ENCODE measurements around the gene ZC3H12A.

DNA sequence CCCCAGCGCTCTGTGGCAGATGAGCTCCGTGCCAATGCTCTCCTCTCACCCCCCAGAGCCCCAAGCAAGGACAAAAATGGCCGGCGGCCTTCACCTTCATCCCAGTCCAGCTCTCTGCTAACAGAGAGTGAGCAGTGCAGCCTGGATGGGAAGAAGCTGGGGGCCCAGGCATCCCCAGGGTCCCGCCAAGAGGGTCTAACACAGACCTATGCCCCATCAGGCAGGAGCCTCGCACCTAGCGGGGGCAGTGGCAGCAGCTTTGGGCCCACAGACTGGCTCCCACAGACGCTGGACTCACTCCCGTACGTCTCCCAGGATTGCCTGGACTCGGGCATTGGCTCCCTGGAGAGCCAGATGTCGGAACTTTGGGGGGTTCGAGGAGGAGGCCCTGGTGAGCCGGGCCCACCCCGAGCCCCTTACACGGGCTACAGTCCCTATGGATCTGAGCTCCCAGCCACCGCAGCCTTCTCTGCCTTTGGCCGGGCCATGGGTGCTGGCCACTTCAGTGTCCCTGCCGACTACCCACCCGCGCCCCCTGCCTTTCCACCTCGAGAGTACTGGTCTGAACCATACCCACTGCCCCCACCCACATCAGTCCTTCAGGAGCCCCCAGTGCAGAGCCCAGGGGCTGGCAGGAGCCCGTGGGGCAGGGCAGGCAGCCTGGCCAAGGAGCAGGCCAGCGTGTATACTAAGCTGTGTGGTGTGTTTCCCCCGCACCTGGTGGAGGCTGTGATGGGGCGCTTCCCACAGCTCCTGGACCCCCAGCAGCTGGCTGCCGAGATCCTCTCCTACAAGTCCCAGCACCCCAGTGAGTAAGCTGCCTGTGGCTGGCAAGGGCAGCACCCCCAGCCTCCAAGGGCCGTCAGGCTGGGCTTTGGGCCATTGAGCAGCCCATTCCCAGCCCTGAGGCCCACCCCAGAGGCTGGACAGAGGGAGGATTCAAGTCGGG, 8.7 kb downstream of the ZC3H12A start:
- TF ChIP-seq, protein P1, sequence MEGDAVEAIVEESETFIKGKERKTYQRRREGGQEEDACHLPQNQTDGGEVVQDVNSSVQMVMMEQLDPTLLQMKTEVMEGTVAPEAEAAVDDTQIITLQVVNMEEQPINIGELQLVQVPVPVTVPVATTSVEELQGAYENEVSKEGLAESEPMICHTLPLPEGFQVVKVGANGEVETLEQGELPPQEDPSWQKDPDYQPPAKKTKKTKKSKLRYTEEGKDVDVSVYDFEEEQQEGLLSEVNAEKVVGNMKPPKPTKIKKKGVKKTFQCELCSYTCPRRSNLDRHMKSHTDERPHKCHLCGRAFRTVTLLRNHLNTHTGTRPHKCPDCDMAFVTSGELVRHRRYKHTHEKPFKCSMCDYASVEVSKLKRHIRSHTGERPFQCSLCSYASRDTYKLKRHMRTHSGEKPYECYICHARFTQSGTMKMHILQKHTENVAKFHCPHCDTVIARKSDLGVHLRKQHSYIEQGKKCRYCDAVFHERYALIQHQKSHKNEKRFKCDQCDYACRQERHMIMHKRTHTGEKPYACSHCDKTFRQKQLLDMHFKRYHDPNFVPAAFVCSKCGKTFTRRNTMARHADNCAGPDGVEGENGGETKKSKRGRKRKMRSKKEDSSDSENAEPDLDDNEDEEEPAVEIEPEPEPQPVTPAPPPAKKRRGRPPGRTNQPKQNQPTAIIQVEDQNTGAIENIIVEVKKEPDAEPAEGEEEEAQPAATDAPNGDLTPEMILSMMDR (conservative IDR thresholded peaks at IDR 0.05; ENCODE audit: low read depth, low read length) = no peak
- TF ChIP-seq RCOR1 (IDR thresholded peaks at IDR 0.05; ENCODE audit: insufficient replicate concordance, low read length) = no peak

Data from IMR-90 (cell line).